CD4-positive, alpha-beta memory T cell (primary cell): ENCODE measurements around the gene TTC9C. TPM values are rescaled to one million over a fixed set of nuclear protein-coding genes. Genes with fewer than 3 reads are reported as not detected.
A peak's percentile ranks its signal among the peaks of the same experiment; 100 is the strongest.
"Not testable (repeated sequence)": the region's sequence is repeated elsewhere in the genome, so short reads cannot be mapped to it uniquely, and the experiment has no call there.

Experiments used
- CTCF ChIA-PET: fragments of 350-600 bp; sonication (Branson Sonifier 250); formaldehyde crosslinking; loops from one replicate; lab custom pipeline; 2021; ENCODE audit warnings: inconsistent platforms; ENCODE audit not compliant: partially characterized antibody; lab: Charles Lee
- POLR2A ChIA-PET: fragments of 350-600 bp; sonication (Branson Sonifier 250); formaldehyde crosslinking; loops from one replicate; lab custom pipeline; 2021; ENCODE audit not compliant: partially characterized antibody; lab: Charles Lee
- DNase-seq, 5 donors: peaks; one replicate each; pipeline versions ENCODE4 v3.0.0 to v3.0.0-alpha.2; 2020 to 2022; ENCODE audit warnings: mixed read lengths in 1 of 5
- H3K27ac ChIP-seq: one replicate; pipeline ENCODE4 v1.7.0; 2013; ENCODE audit warnings: low read depth, low read length
- H3K27me3 ChIP-seq: 2 replicates; pipeline ENCODE4 v1.7.0; 2013; ENCODE audit warnings: mild to moderate bottlenecking, low read length, moderate library complexity; ENCODE audit not compliant: insufficient read depth
- H3K36me3 ChIP-seq: 2 replicates; pipeline ENCODE4 v1.7.0; 2013; ENCODE audit warnings: mild to moderate bottlenecking, low read length, moderate library complexity; ENCODE audit not compliant: insufficient read depth
- H3K4me1 ChIP-seq: 2 replicates; pipeline ENCODE4 v1.7.0; 2013; ENCODE audit warnings: mild to moderate bottlenecking, low read length, moderate library complexity; ENCODE audit not compliant: insufficient read depth
- H3K4me3 ChIP-seq, 2 donors: one replicate each; pipeline ENCODE4 v1.7.0; 2013; ENCODE audit warnings: low read length in 2 of 2, mild to moderate bottlenecking in 1 of 2
- H3K9me3 ChIP-seq, 2 donors: one replicate each; pipeline ENCODE4 v1.7.0; 2013; ENCODE audit warnings: low read length in 2 of 2, control low read depth in 1 of 2; ENCODE audit not compliant: control insufficient read depth in 1 of 2
- H3K27ac Mint-ChIP-seq, 7 donors: one replicate each; pipeline ENCODE4 v1.8.0; 2020 to 2021; ENCODE audit warnings: mixed read lengths in 7 of 7, mild to moderate bottlenecking in 6 of 7, inconsistent platforms in 3 of 7, moderate library complexity in 3 of 7
- H3K27me3 Mint-ChIP-seq, 2 donors: one replicate each; pipeline ENCODE4 v1.8.0; 2020 to 2021; ENCODE audit warnings: mixed read lengths in 2 of 2
- H3K36me3 Mint-ChIP-seq, 2 donors: one replicate each; pipeline ENCODE4 v1.8.0; 2020 to 2021; ENCODE audit warnings: mixed read lengths in 2 of 2, inconsistent platforms in 1 of 2, mild to moderate bottlenecking in 1 of 2
- H3K4me1 Mint-ChIP-seq, 4 donors: one replicate each; pipeline ENCODE4 v1.8.0; 2020 to 2021; ENCODE audit warnings: mixed read lengths in 4 of 4, mild to moderate bottlenecking in 1 of 4
- H3K4me3 Mint-ChIP-seq, 8 donors: one replicate each; pipeline ENCODE4 v1.8.0; 2020 to 2021; ENCODE audit warnings: mixed read lengths in 8 of 8, mild to moderate bottlenecking in 7 of 8, moderate library complexity in 6 of 8, inconsistent platforms in 3 of 8
- H3K9me3 Mint-ChIP-seq, 8 donors: one replicate each; pipeline ENCODE4 v1.8.0; 2020 to 2021; ENCODE audit warnings: mixed read lengths in 8 of 8, mild to moderate bottlenecking in 5 of 8, inconsistent platforms in 3 of 8, moderate library complexity in 1 of 8
- intact Hi-C: fragments of 100-400 bp; cut with micrococcal nuclease; formaldehyde crosslinking; loops from one replicate; pipeline ENCODE4 v1.15.1; 2023
- polyA plus RNA-seq, 2 donors: library from polyadenylated mRNA; unstranded; fragments of 300-500 nt; fragmentation: Illumina TruSeq; gene quantifications; one replicate each; pipeline ENCODE4 v1.2.3, GENCODE V29; 2021
- total RNA-seq, 2 experiments: library from RNA; stranded (reverse); gene quantifications; one replicate each; pipeline ENCODE4 v1.2.3, GENCODE V29; 2021

The TTC9C gene
- total and polyA plus RNA-seq, 4 experiments from 2014 or later = 10.2 to 53.5 (median 38.4) TPM

GRCh38 chr11:62688491-62688890, 39.8 kb upstream of the TTC9C start:
- no peaks in the 10 kb centered on the region for H3K36me3 ChIP-seq
- no peaks in the 10 kb centered on the region for H3K9me3 ChIP-seq
- CTCF ChIA-PET = interaction anchor here (1.2 kb wide), 2 partner anchors 8 to 99 kb away, joined by 3 to 5 read pairs; no protein-coding TSS in a partner anchor
- POLR2A ChIA-PET = interaction anchor here (1.0 kb wide), 1 partner anchor 17 kb away, joined by 3 read pairs; no protein-coding TSS in a partner anchor
- no peak overlapping the region for H3K27ac ChIP-seq
- no peaks in the 10 kb centered on the region for H3K4me1 ChIP-seq
- Mint-ChIP-seq H3K9me3 (no peaks in the 10 kb centered on the region), H3K27me3 (peaks cover 0 to 5% of the 10 kb centered on the region in 2 donors), H3K27ac (no peak overlapping the region), H3K4me1 (no peaks in the 10 kb centered on the region), H3K36me3 (peaks cover 10 to 12% of the 10 kb centered on the region in 2 donors), H3K4me3 (no peak overlapping the region)
- no peaks in the 10 kb centered on the region for H3K27me3 ChIP-seq
- no peak for DNase-seq
- intact Hi-C loops = no loop called here
- H3K4me3 ChIP-seq = no peak overlapping the region

- H3K4me3 ChIP-seq = no peak within 1 kb of the TSS
- no peaks in the 10 kb centered on the region for H3K27me3 ChIP-seq
- Mint-ChIP-seq H3K27ac (peak within 1 kb of the TSS in 1 of 7 donors; percentile 72), H3K4me1 (peaks cover under 1 to 2% (median 1%) of the 10 kb centered on the region in 4 donors), H3K36me3 (peaks cover 10 to 12% of the 10 kb centered on the region in 2 donors), H3K9me3 (no peaks in the 10 kb centered on the region), H3K27me3 (peaks cover 0 to 5% of the 10 kb centered on the region in 2 donors), H3K4me3 (no peak within 1 kb of the TSS)
- ChIA-PET POLR2A (interaction anchor here (0.7 to 1.9 kb wide), 4 partner anchors 9 to 98 kb away, joined by 3 to 9 read pairs (median 4); partner anchors contain the start of genes C11orf98, CSKMT and TUT1), CTCF (interaction anchor here (0.9 to 1.2 kb wide), 4 partner anchors 10 to 136 kb away, joined by 3 to 5 read pairs (median 3); no protein-coding TSS in a partner anchor)
- H3K36me3 ChIP-seq = no peaks in the 10 kb centered on the region
- intact Hi-C loops = loop anchor here (5.0 kb wide), 1 partner anchor 307 kb away; no protein-coding TSS in a partner anchor
- H3K4me1 ChIP-seq = no peaks in the 10 kb centered on the region
- no peak for DNase-seq
- no peak within 1 kb of the TSS for H3K27ac ChIP-seq
- H3K9me3 ChIP-seq = no peaks in the 10 kb centered on the region
Measured at GRCh38 chr11:62689421-62690183, 38.7 kb upstream of the TTC9C start, which contains the start of gene LRRN4CL. Gene LRRN4CL, minus strand, starts transcription at chr11:62689530. Its CDS starts 1,022 bp downstream, at chr11:62688508.

GRCh38 chr11:62693624-62694023, 34.7 kb upstream of the TTC9C start:
- peaks cover 12% of the 10 kb centered on the region in 2 donors for H3K36me3 Mint-ChIP-seq
- ChIA-PET CTCF (interaction anchor here (0.8 to 8.0 kb wide), 20 partner anchors 10 to 312 kb away, joined by 3 to 82 read pairs (median 6); partner anchors contain the start of genes EEF1G, TUT1 and ZBTB3), POLR2A (interaction anchor here (0.7 to 2.9 kb wide), 8 partner anchors 10 to 269 kb away, joined by 3 to 20 read pairs (median 4); partner anchors contain the start of genes C11orf98, CSKMT, EEF1G and HNRNPUL2)
- not testable (repeated sequence) for H3K4me1 Mint-ChIP-seq, H3K4me3 Mint-ChIP-seq, H3K27me3 Mint-ChIP-seq, H3K9me3 ChIP-seq, H3K4me1 ChIP-seq, H3K4me3 ChIP-seq, H3K9me3 Mint-ChIP-seq, H3K27ac Mint-ChIP-seq, H3K27me3 ChIP-seq, DNase-seq, H3K36me3 ChIP-seq, H3K27ac ChIP-seq
- intact Hi-C loops = loop anchor here (1.0 to 5.0 kb wide), 4 partner anchors 15 to 311 kb away; partner anchors contain the start of gene UBXN1

- peaks cover 12% of the 10 kb centered on the region in 2 donors for H3K36me3 Mint-ChIP-seq
- intact Hi-C loops = loop anchor here (1.0 to 5.0 kb wide), 4 partner anchors 16 to 312 kb away; partner anchors contain the start of gene UBXN1
- Histone ChIP-seq H3K36me3 (no peaks in the 10 kb centered on the region), H3K27ac (no peak overlapping the region), H3K4me1 (no peaks in the 10 kb centered on the region), H3K9me3 (no peaks in the 10 kb centered on the region), H3K4me3 (no peak overlapping the region), H3K27me3 (no peaks in the 10 kb centered on the region)
- POLR2A ChIA-PET = interaction anchor here (0.7 to 2.9 kb wide), 8 partner anchors 15 to 134 kb away, joined by 3 to 20 read pairs (median 5); partner anchors contain the start of genes C11orf98, CSKMT, EEF1G and HNRNPUL2
- no peak overlapping the region for H3K4me3 Mint-ChIP-seq
- peaks cover 5 to 7% (median 6%) of the 10 kb centered on the region in 4 donors for H3K4me1 Mint-ChIP-seq
- H3K27me3 Mint-ChIP-seq = no peaks in the 10 kb centered on the region
- DNase-seq = peak; percentile 73 to 80 (median 74)
- no peaks in the 10 kb centered on the region for H3K9me3 Mint-ChIP-seq
- H3K27ac Mint-ChIP-seq = peak overlapping the region in 4 of 7 donors; percentile 7 to 77 (median 56)
- CTCF ChIA-PET = interaction anchor here (0.6 to 8.0 kb wide), 38 partner anchors 9 to 299 kb away, joined by 3 to 82 read pairs (median 4); partner anchors contain the start of genes C11orf98, CSKMT, EEF1G and INTS5
Measured at GRCh38 chr11:62694455-62695167, 33.7 kb upstream of the TTC9C start.

- peaks cover 10 to 20% (median 15%) of the 10 kb centered on the region in 4 donors for H3K4me1 Mint-ChIP-seq
- H3K27me3 Mint-ChIP-seq = no peaks in the 10 kb centered on the region
- peak overlapping the region in 1 of 7 donors; percentile 75 for H3K27ac Mint-ChIP-seq
- ChIA-PET CTCF (interaction anchor here (0.7 to 1.5 kb wide), 6 partner anchors 21 to 308 kb away, joined by 3 to 6 read pairs (median 3); partner anchors contain the start of genes SLC3A2 and TUT1), POLR2A (interaction anchor here (1.6 to 1.9 kb wide), 2 partner anchors 31 to 37 kb away, joined by 4 to 8 read pairs; partner anchors contain the start of genes C11orf98, CSKMT, LBHD1 and UQCC3)
- no peaks in the 10 kb centered on the region for H3K36me3 ChIP-seq
- H3K9me3 ChIP-seq = no peaks in the 10 kb centered on the region
- H3K4me3 ChIP-seq = no peak overlapping the region
- H3K4me1 ChIP-seq = peaks cover 19% of the 10 kb centered on the region
- intact Hi-C loops = no loop called here
- H3K27me3 ChIP-seq = no peaks in the 10 kb centered on the region
- no peak overlapping the region for H3K27ac ChIP-seq
- no peaks in the 10 kb centered on the region for H3K9me3 Mint-ChIP-seq
- H3K4me3 Mint-ChIP-seq = no peak overlapping the region
- peaks cover 5 to 6% of the 10 kb centered on the region in 2 donors for H3K36me3 Mint-ChIP-seq
- DNase-seq = no peak
Measured at GRCh38 chr11:62702246-62702645, 26.0 kb upstream of the TTC9C start.

- H3K9me3 ChIP-seq, H3K4me3 Mint-ChIP-seq: not testable (repeated sequence)
- peaks cover 14 to 34% (median 25%) of the 10 kb centered on the region in 4 donors for H3K4me1 Mint-ChIP-seq
Measured at GRCh38 chr11:62703921-62704320, 24.4 kb upstream of the TTC9C start.

More at GRCh38 chr11:62703921-62704320, 24.4 kb upstream of the TTC9C start:
- peaks cover 36% of the 10 kb centered on the region for H3K4me1 ChIP-seq
- H3K36me3 Mint-ChIP-seq, H3K36me3 ChIP-seq, intact Hi-C loops, DNase-seq, H3K4me3 ChIP-seq, H3K9me3 Mint-ChIP-seq, H3K27me3 Mint-ChIP-seq, H3K27me3 ChIP-seq, H3K27ac ChIP-seq, POLR2A ChIA-PET: not testable (repeated sequence)
- peak overlapping the region in 1 of 7 donors; percentile 31 for H3K27ac Mint-ChIP-seq
- CTCF ChIA-PET = interaction anchor here (1.2 to 1.5 kb wide), 3 partner anchors 10 to 161 kb away, joined by 3 to 12 read pairs (median 3); partner anchors contain the start of genes C11orf98 and CSKMT
